Testis (tissue), 2 donors: ENCODE measurements around the gene BICC1.

ENCODE experiments used
- CTCF ChIP-seq, 3 experiments: fragments of 450-650 bp in 2 of 3; fragments of 200-600 bp in 1 of 3; sonication (generic) in 1 of 3; IDR thresholded peaks; one replicate each; pipeline ENCODE4 v1.5.1; 2016 to 2019; ENCODE audit warnings: antibody characterized with exemption in 3 of 3, mild to moderate bottlenecking in 2 of 3, moderate library complexity in 1 of 3
- POLR2A ChIP-seq: fragments of 450-650 bp; IDR thresholded peaks from one replicate; pipeline ENCODE4 v1.6.1; 2017; ENCODE audit warnings: antibody characterized with exemption, mild to moderate bottlenecking, moderate library complexity

GRCh38 chr10:58857251-58857805, 344.7 kb downstream of the BICC1 start:
- no peak for TF ChIP-seq CTCF (IDR thresholded peaks at IDR 0.05)
- no peak for TF ChIP-seq POLR2A
